IPS DF 6.9 (cell line): ENCODE data around the gene ALDOB.

Experiments used
- DNase-seq: peaks from one replicate; pipeline ENCODE4 v3.0.0-alpha.2; 2013; ENCODE audit warnings: low read depth, low spot score
- H3K27ac ChIP-seq: one replicate; pipeline ENCODE4 v1.5.1; 2013; ENCODE audit warnings: low read length, control low read depth
- H3K27me3 ChIP-seq: 2 replicates; pipeline ENCODE4 v1.6.1; 2013; ENCODE audit warnings: mild to moderate bottlenecking, low read length; ENCODE audit not compliant: control insufficient read depth, insufficient read depth
- H3K36me3 ChIP-seq: 2 replicates; pipeline ENCODE4 v1.6.1; 2013; ENCODE audit warnings: low read length; ENCODE audit not compliant: control insufficient read depth, insufficient read depth
- H3K4me1 ChIP-seq: 2 replicates; pipeline ENCODE4 v1.6.1; 2013; ENCODE audit warnings: low read length; ENCODE audit not compliant: control insufficient read depth, insufficient read depth
- H3K4me3 ChIP-seq: 2 replicates; pipeline ENCODE4 v1.5.1; 2013; ENCODE audit warnings: mild to moderate bottlenecking, low read length
- H3K9me3 ChIP-seq: 2 replicates; pipeline ENCODE4 v1.6.1; 2013; ENCODE audit warnings: low read length, inconsistent platforms; ENCODE audit not compliant: control insufficient read depth, insufficient read depth
- WGBS: extraction: QIAGEN DNeasy Blood & Tissue Kit; methylation state at CpG from one replicate; pipeline ENCODE4 v1.1.7; 2013; ENCODE audit warnings: mixed read lengths, missing lambda C conversion rate; ENCODE audit not compliant: insufficient read length, insufficient coverage; 5-methylcytosine and 5-hydroxymethylcytosine counted together

ALDOB gene

DNA sequence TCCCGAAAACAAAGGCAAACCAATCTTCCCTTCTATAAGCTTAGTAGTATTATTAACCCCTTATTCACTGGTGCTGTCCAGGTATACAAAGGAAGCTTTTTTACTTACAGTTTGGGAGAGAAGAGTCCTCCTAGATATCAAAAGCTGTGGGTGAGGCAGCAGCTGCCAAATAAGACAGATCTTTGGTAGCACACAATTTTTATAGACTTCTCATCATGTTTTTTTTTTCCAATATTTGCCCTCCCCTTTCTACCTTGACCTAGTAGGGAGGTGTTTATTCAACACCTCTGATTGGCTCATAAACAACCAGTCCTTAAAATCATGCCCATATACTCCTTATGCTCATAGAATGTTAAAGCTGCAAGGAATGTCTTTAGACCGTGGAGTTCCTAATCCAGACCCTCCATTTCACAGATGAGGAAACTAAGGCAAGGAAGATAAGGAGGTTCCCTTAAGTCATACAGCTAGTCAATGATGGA is at the start of gene ALDOB:
Gene ALDOB, minus strand, starts transcription at position 174 of the 479 bp plus-strand sequence. CDS start 4,887 bp downstream, outside the sequence.
- H3K36me3 ChIP-seq = no peaks in the 10 kb centered on the region
- H3K4me3 ChIP-seq = no peak within 1 kb of the TSS
- DNase-seq = no peak
- no peaks in the 10 kb centered on the region for H3K27me3 ChIP-seq
- H3K27ac ChIP-seq = no peak within 1 kb of the TSS
- WGBS = no CpG with 5 or more reads among the region's 2 CpGs
- no peaks in the 10 kb centered on the region for H3K9me3 ChIP-seq
- H3K4me1 ChIP-seq = no peaks in the 10 kb centered on the region

- no peaks in the 10 kb centered on the region for H3K9me3 ChIP-seq
- H3K4me3 ChIP-seq = no peak overlapping the region
- H3K27me3 ChIP-seq = no peaks in the 10 kb centered on the region
- no peaks in the 10 kb centered on the region for H3K36me3 ChIP-seq
- peaks cover 2% of the 10 kb centered on the region; the same call in 1 of the 2 replicates for H3K4me1 ChIP-seq
- DNase-seq = no peak
- no CpG with 5 or more reads among the region's 1 CpG for WGBS
- no peak overlapping the region for H3K27ac ChIP-seq
Measured at GRCh38 chr9:101484046-101484445, 48.5 kb upstream of the ALDOB start.

- Histone ChIP-seq H3K4me1 (no peaks in the 10 kb centered on the region; the same call in 1 of the 2 replicates), H3K27ac (no peak overlapping the region), H3K36me3 (peaks cover 4% of the 10 kb centered on the region), H3K27me3 (no peaks in the 10 kb centered on the region), H3K4me3 (no peak overlapping the region), H3K9me3 (no peaks in the 10 kb centered on the region)
- no CpG with 5 or more reads among the region's 1 CpG for WGBS
- DNase-seq = no peak
Measured at GRCh38 chr9:101481261-101481660, 45.7 kb upstream of the ALDOB start.

- peaks cover 8% of the 10 kb centered on the region for H3K36me3 ChIP-seq
- no peaks in the 10 kb centered on the region for H3K27me3 ChIP-seq
- H3K4me3 ChIP-seq = no peak overlapping the region
- DNase-seq = no peak
- no peaks in the 10 kb centered on the region for H3K9me3 ChIP-seq
- no peak overlapping the region for H3K27ac ChIP-seq
- no peaks in the 10 kb centered on the region; the same call in 1 of the 2 replicates for H3K4me1 ChIP-seq
Measured at GRCh38 chr9:101480386-101480785, 44.8 kb upstream of the ALDOB start.

DNA sequence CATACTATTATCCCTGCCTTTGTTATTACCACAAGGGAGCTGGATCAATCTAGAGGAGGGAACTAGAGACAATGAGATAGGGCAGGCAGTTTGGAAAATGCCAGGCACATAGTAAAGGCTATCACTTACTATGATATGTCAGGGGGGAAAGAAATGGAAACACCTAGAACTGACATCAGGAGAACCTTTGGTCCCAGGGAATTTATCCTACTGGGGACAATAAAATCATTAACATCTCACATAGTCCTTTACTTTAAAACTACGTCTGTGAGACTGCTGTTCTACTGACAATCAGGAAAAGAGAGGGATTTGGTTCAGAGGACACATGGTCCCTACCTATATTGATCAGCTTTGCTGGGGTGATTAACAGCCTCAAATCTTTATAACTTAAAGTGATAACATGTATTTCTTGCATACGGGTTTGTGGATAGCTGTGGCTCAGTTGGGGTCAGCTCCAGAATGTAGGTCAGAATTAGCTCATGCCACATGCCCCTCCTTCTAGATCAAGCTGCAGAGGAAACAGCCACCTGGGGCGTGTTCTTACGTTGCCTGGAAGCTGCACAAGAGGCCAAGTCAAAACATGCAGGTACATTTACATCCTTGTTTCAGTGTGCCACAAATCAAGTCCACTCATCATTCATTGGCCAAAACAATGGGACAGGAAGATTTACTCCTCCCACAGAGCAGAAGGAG is 43.9 kb upstream of the ALDOB start:
- Histone ChIP-seq H3K36me3 (peaks cover 8% of the 10 kb centered on the region), H3K27ac (no peak overlapping the region), H3K27me3 (no peaks in the 10 kb centered on the region), H3K9me3 (no peaks in the 10 kb centered on the region), H3K4me3 (no peak overlapping the region), H3K4me1 (no peaks in the 10 kb centered on the region; the same call in 1 of the 2 replicates)
- no peak for DNase-seq
- WGBS = no CpG with 5 or more reads among the region's 4 CpGs

DNA sequence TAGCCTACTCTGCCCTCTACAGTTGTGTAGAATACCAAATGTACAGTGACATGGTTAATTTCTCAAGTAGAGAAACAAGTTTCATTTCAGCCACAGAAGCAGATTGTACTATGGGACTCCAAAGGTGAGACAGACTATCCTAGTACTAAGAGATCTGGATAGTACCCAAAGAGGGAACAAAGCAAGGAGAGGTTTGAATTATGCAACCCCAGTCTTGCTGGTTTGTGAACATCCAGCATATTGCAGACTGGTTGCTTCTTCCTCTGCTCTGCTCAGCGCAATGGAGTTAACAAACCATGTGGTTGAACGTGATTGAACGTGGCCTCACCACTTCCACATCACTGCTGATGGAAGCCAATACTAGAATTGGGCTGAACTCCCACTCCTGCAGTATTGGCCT is 43.3 kb upstream of the ALDOB start:
- no CpG with 5 or more reads among the region's 3 CpGs for WGBS

GRCh38 chr9:101478444-101478843 is 42.9 kb upstream of the ALDOB start:
- no peak for DNase-seq
- Histone ChIP-seq H3K4me1 (no peaks in the 10 kb centered on the region; the same call in 1 of the 2 replicates), H3K36me3 (peaks cover 8% of the 10 kb centered on the region), H3K4me3 (no peak overlapping the region), H3K27ac (no peak overlapping the region), H3K27me3 (no peaks in the 10 kb centered on the region), H3K9me3 (no peaks in the 10 kb centered on the region)
- no CpG with 5 or more reads among the region's 4 CpGs for WGBS

More for the DNA sequence above, 43.3 kb upstream of the ALDOB start:
- Histone ChIP-seq H3K36me3 (peaks cover 8% of the 10 kb centered on the region), H3K4me1 (no peaks in the 10 kb centered on the region; the same call in 1 of the 2 replicates), H3K27me3 (no peaks in the 10 kb centered on the region), H3K9me3 (no peaks in the 10 kb centered on the region), H3K4me3 (no peak overlapping the region), H3K27ac (no peak overlapping the region)
- DNase-seq = no peak

- WGBS = no CpG with 5 or more reads among the region's 1 CpG
- H3K4me1 ChIP-seq = no peaks in the 10 kb centered on the region; the same call in 1 of the 2 replicates
- no peak for DNase-seq
- H3K27me3 ChIP-seq = no peaks in the 10 kb centered on the region
- no peak overlapping the region for H3K4me3 ChIP-seq
- no peaks in the 10 kb centered on the region for H3K9me3 ChIP-seq
- peaks cover 8% of the 10 kb centered on the region for H3K36me3 ChIP-seq
- H3K27ac ChIP-seq = no peak overlapping the region
Measured at GRCh38 chr9:101477736-101478135, 42.2 kb upstream of the ALDOB start.

DNA sequence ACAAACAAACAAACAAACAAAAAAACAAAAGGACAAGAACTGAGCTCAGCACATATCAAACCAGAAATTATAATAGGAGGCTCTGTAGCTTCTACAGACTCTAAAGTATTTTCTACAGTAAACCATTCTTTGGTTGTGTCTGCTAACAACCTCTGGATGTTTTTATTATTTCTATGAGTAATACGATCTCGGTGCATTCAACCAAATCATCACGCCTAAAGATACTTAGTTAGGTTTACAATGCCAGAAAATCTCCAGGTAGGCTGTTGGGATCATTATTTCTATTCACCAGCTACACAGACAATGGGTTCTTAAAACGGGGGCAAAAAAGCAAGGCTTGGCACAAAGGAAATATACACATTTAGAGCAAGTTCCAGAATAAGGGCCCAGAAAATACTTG is 41.6 kb upstream of the ALDOB start:
- H3K27ac ChIP-seq = no peak overlapping the region
- peaks cover 8% of the 10 kb centered on the region for H3K36me3 ChIP-seq
- H3K4me3 ChIP-seq = no peak overlapping the region
- H3K9me3 ChIP-seq = no peaks in the 10 kb centered on the region
- DNase-seq = no peak
- no peaks in the 10 kb centered on the region for H3K27me3 ChIP-seq
- H3K4me1 ChIP-seq = no peaks in the 10 kb centered on the region; the same call in 1 of the 2 replicates
- WGBS = no CpG with 5 or more reads among the region's 4 CpGs

- peaks cover 8% of the 10 kb centered on the region for H3K36me3 ChIP-seq
- no peaks in the 10 kb centered on the region for H3K9me3 ChIP-seq
- no peak for DNase-seq
- no peaks in the 10 kb centered on the region; the same call in 1 of the 2 replicates for H3K4me1 ChIP-seq
- no peak overlapping the region for H3K27ac ChIP-seq
- no peaks in the 10 kb centered on the region for H3K27me3 ChIP-seq
- H3K4me3 ChIP-seq = no peak overlapping the region
- no CpG with 5 or more reads among the region's 13 CpGs for WGBS
Measured at GRCh38 chr9:101476576-101477208, 41.1 kb upstream of the ALDOB start.
